ENCODE measurements around the gene SMARCA2. TPM values are rescaled to one million over a fixed set of nuclear protein-coding genes. Genes with fewer than 3 reads are reported as not detected.

SMARCA2 gene
- total and polyA plus RNA-seq, 2 donors (not counting 1 experiment from before 2014, with no cell fraction given): 75.3 to 250 TPM

- peaks cover 22 to 23% of the 10 kb centered on the region in 2 donors for H3K4me1 ChIP-seq (ENCODE audit: control insufficient read depth in 2 of 2, insufficient read depth in 2 of 2, low read length in 2 of 2)
- no peak overlapping the region for H3K4me2 ChIP-seq (replicated peaks; ENCODE audit: low read depth, low read length, poor library complexity, severe bottlenecking)
- TF ChIP-seq CTCF (IDR thresholded peaks at IDR 0.05) (no peak), EZH2 (IDR thresholded peaks at IDR 0.05; ENCODE audit: borderline replicate concordance, insufficient read depth, low read depth, low read length, poor library complexity, severe bottlenecking) (no peak)
- H3K79me2 ChIP-seq (ENCODE audit: control insufficient read depth, insufficient read depth, low read length): peaks cover 45% of the 10 kb centered on the region
- Mint-ChIP-seq H3K4me1 (peaks cover 31% of the 10 kb centered on the region), H3K4me3 (no peak overlapping the region), H3K9me3 (ENCODE audit: insufficient read depth) (no peaks in the 10 kb centered on the region), H3K27me3 (no peaks in the 10 kb centered on the region), H3K27ac (no peak overlapping the region)
- WGBS (ENCODE audit: insufficient coverage): 100% methylated on average over 4 of the region's 5 CpGs
- H3K27ac ChIP-seq (ENCODE audit: low read length in 2 of 2): no peak overlapping the region
- no peak for DNase-seq
- H4K20me1 ChIP-seq (ENCODE audit: control insufficient read depth, insufficient read depth, low read length, poor library complexity, severe bottlenecking): no peaks in the 10 kb centered on the region
- H3K27me3 ChIP-seq (replicated peaks in 1 of 4; ENCODE audit: control extremely low read depth in 1 of 4, control insufficient read depth in 3 of 4, insufficient read depth in 4 of 4, low read length in 3 of 4): no peaks in the 10 kb centered on the region
- intact Hi-C loops (cut with micrococcal nuclease): no loop called here
- no peak overlapping the region for H2AFZ ChIP-seq (ENCODE audit: insufficient read depth, low read depth, low read length, poor library complexity, severe bottlenecking)
- CTCF ChIA-PET: no interaction called here
- no peak overlapping the region for H3K4me3 ChIP-seq (ENCODE audit: control extremely low read depth in 1 of 5, extremely low read depth in 1 of 5, insufficient read depth in 1 of 5, low read depth in 2 of 5, low read length in 4 of 5)
- POLR2A ChIA-PET: no interaction called here
- peaks cover 0 to 4% (median 2%) of the 10 kb centered on the region in 3 donors for H3K9me3 ChIP-seq (ENCODE audit: control extremely low read depth in 1 of 3, control insufficient read depth in 2 of 3, insufficient read depth in 1 of 3, low read length in 2 of 3)
- no peak for ATAC-seq (ENCODE audit: low read depth)
- peaks cover 10 to 40% of the 10 kb centered on the region in 2 experiments for H3K36me3 ChIP-seq (replicated peaks in 1 of 2; ENCODE audit: control extremely low read depth in 1 of 2, control insufficient read depth in 1 of 2, extremely low read depth in 1 of 2, insufficient read depth in 2 of 2, low read length in 1 of 2)
- H3K9ac ChIP-seq (ENCODE audit: low read length): no peak overlapping the region
Observed at GRCh38 chr9:2047916-2048315, 32.8 kb downstream of the SMARCA2 start.

- ChIA-PET POLR2A (no interaction called here), CTCF (interaction anchor here (0.7 kb wide), 2 partner anchors 54 to 775 kb away, joined by 3 to 5 read pairs; no protein-coding TSS in a partner anchor)
- ATAC-seq (ENCODE audit: low read depth): no peak
- H3K27me3 ChIP-seq (replicated peaks in 1 of 4; ENCODE audit: control extremely low read depth in 1 of 4, control insufficient read depth in 3 of 4, insufficient read depth in 4 of 4, low read length in 3 of 4): no peaks in the 10 kb centered on the region
- peaks cover 0 to 4% (median 2%) of the 10 kb centered on the region in 3 donors for H3K9me3 ChIP-seq (ENCODE audit: control extremely low read depth in 1 of 3, control insufficient read depth in 2 of 3, insufficient read depth in 1 of 3, low read length in 2 of 3)
- 100% methylated on average over 1 of the region's 3 CpGs for WGBS (ENCODE audit: insufficient coverage)
- Mint-ChIP-seq H3K4me1 (peaks cover 26% of the 10 kb centered on the region), H3K27ac (no peak overlapping the region), H3K27me3 (no peaks in the 10 kb centered on the region), H3K9me3 (ENCODE audit: insufficient read depth) (no peaks in the 10 kb centered on the region), H3K4me3 (no peak overlapping the region)
- intact Hi-C loops (cut with micrococcal nuclease): no loop called here
- no peak for DNase-seq
- peaks cover 17 to 19% of the 10 kb centered on the region in 2 donors for H3K4me1 ChIP-seq (ENCODE audit: control insufficient read depth in 2 of 2, insufficient read depth in 2 of 2, low read length in 2 of 2)
- H3K79me2 ChIP-seq (ENCODE audit: control insufficient read depth, insufficient read depth, low read length): peaks cover 39% of the 10 kb centered on the region
- peaks cover 10 to 42% of the 10 kb centered on the region in 2 experiments for H3K36me3 ChIP-seq (replicated peaks in 1 of 2; ENCODE audit: control extremely low read depth in 1 of 2, control insufficient read depth in 1 of 2, extremely low read depth in 1 of 2, insufficient read depth in 2 of 2, low read length in 1 of 2)
- no peak overlapping the region for H3K27ac ChIP-seq (ENCODE audit: low read length in 2 of 2)
- H3K4me2 ChIP-seq (replicated peaks; ENCODE audit: low read depth, low read length, poor library complexity, severe bottlenecking): no peak overlapping the region
- no peak overlapping the region for H2AFZ ChIP-seq (ENCODE audit: insufficient read depth, low read depth, low read length, poor library complexity, severe bottlenecking)
- TF ChIP-seq EZH2 (IDR thresholded peaks at IDR 0.05; ENCODE audit: borderline replicate concordance, insufficient read depth, low read depth, low read length, poor library complexity, severe bottlenecking) (no peak), CTCF (IDR thresholded peaks at IDR 0.05) (no peak)
- no peaks in the 10 kb centered on the region for H4K20me1 ChIP-seq (ENCODE audit: control insufficient read depth, insufficient read depth, low read length, poor library complexity, severe bottlenecking)
- H3K4me3 ChIP-seq (ENCODE audit: control extremely low read depth in 1 of 5, extremely low read depth in 1 of 5, insufficient read depth in 1 of 5, low read depth in 2 of 5, low read length in 4 of 5): no peak overlapping the region
- H3K9ac ChIP-seq (ENCODE audit: low read length): no peak overlapping the region
Observed at GRCh38 chr9:2050236-2050635, 35.1 kb downstream of the SMARCA2 start.
